NCI-H345 treated with DMSO at 0.1 percent for 48 hours (cell line): ENCODE data around the gene TCHP.

Experiments used
- DNase-seq: peaks from one replicate; lab custom pipeline; 2025; ENCODE audit not compliant: unreplicated experiment; lab: John Stamatoyannopoulos, UW

Gene TCHP

DNA sequence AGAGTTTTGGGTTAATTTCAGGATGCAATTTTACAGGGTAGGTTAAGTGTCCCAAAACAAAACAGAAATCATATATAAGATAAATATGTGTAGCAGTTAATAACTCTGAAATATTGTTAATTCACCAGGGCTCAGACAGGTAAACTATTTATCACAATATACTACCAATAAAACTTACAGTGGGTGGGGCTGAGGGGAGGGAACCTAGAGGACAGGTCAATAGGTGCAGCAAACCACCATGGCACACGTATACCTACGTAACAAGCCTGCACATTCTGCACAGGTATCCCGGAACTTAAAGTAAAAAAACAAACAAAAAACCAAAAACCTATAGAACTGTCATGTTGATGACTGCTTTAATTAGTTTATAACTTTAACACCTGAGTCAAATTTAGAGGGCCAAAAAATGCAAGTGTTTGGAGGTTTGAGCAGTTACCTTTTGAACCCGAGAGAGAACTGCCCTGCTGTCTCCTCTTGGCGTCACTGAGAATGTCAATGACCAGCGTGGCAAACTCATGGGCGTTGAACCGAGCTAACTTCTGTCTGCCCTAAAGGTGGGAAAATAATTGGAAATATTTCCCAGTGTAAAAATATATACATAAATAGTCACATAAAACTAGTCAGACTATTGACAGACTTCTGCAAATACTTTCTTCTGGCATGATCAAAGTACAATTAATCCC, 59.5 kb downstream of the TCHP start:
- no peak for DNase-seq

DNA sequence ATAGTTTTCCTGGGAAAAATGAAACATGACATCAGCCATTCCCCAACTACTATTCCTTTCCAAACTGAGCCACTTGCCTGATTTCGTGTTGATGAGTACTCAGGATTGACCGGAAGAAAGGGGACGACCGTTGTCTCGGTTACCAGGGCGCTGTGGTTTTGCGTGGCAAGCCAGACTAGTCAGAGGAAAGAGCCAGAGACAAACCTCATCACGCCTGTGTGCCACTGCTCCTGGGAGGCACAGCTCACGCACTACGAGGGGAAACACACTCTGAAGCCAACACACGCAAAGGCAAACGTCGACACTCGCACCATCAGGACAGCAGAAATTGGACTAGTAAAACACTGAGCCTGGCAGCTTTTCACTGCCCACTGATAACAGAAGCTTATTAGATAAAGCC, 61.1 kb downstream of the TCHP start:
- DNase-seq = no peak

DNA sequence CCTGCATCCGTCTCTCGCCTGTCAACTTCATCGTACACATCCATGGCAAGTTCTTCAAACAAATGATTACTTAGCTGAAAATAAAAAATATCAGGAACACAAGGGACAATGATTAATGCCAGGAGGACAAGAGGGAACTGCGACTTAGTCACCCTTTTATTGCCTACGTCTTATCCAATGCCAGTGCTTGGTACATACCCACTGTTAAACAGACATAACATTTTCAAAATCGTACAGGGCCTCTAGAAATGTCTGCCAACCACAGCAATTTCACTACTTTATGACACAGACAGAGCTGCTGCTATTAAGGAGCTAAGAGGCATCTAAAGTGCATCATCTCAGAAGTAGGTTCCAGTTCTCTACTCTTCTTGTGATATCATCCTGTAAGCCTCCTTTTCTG, 61.5 kb downstream of the TCHP start:
- DNase-seq = no peak

DNA sequence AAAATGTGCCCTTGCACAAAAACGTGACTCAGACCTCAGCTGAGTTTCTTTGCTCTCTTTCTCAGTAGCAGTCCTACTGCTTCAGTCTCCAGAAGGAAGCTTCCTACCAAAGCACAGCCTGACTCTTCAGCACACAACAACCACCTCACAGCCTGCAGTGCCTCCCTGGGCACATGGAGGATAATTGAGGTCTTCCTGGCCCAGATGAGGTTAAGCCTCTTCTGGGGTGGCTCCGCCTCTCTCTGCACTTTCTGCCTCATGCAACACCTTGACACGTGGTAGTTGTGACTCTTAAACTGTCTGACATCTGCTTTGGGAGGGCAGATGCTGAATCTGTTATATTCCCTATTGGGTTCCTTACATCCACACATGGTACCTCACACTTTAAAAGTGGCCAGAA, 62.3 kb downstream of the TCHP start:
- DNase-seq = no peak

DNA sequence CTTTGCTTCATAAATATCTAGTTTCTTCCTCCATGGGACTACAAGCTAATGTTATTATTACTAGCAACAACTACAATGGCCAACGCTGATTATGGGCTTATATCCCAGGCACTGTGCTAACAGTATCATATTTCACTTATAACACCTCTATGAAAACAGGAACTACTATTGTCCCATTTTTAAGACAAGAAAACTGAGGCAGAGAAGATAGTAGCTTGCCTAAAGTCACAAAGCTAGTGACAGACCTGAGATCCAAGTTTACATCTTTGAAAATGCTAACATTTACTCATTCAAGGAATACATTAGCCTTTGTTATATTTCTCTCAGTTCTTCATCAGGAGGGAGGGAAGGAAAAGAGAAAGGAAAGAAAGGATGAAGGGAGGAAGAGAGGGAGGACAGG, 63.3 kb downstream of the TCHP start:
- no peak for DNase-seq

DNA sequence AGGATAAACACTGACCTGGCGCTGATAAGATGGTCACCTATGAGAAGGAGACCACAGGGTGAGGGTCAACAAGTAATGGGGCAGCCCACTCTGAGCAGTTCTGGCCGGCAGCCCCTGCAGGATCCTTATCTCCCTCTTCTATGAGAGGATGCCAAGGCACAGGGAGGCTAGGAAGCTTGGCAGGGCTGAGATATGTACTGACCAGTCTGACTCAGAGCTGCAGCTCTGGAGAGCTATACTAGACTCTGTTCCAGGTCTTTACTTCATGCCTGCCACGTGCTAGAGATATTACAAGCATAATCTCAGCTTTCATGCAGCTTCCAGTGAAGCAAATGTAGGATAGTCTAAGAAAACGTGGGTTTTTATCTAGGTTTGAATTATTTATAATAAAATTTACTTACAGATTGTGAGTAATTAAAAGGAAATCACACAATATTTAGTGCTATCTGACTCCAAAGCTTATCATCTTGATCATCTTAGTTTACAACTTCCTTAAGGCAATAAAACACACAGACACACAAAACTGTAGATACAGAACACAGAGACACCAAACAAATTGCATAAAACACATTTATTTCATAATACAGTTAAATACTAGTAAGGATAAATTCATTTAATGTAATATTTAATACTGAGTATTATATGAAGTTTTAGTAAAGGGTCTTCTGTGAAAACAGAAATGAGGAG, 63.8 kb downstream of the TCHP start:
- DNase-seq = no peak

DNA sequence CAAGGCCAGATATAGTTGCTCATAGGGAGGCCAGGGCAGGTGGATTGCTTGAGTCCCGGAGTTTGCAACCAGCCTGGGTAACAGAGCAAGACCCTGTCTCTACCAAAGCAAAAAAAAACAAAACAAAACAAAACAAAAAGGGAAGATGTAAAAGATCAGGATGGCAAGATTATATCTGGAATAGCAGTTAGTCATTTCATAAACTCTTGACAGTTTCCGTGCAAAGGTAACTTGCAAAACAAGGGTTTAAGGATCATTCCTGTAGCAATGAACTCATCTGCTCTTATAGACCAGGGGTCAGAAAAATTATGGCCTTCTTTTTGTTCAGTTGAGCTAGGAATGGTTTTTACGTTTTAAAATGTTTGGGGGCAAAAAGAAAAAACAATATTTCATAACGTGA, 66.5 kb downstream of the TCHP start:
- no peak for DNase-seq

DNA sequence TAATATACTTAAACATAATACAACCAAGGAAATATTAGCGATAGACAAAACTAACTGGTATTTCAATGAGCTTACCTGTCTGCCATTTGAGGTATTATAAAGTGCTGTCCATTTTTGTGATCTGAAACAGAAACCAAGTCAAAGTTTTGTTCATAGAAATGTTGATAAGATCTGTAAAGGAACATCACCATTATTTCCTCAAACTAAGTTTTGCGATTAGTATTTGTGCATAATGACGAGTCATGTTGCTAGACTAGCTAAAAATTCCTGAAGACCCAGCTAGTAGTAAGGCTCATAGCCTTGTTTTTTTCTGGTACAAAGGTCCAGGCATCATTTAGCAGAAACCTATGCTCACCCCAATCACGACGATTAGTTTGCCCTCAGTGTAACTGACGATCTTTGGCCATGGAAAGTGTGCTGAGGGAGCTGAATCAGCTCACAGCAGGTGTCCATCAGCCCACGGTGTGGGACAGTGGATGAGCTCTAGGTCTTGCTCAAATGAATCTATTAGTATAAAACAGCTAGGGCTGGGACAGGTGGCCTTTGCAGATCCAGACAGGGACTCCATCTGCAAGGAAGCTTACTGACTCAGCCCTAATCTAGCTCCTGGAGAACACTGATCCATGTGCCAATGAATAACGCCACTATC, 67.4 kb downstream of the TCHP start:
- DNase-seq = no peak
